Keratinocyte (primary cell): Measurements from ENCODE around the gene HEMK1. TPM values are rescaled to one million over a fixed set of nuclear protein-coding genes. Genes with fewer than 3 reads are reported as not detected.

ENCODE experiments used
- DNase-seq: peaks from one replicate; pipeline ENCODE4 v3.0.0-alpha.2; 2011; ENCODE audit warnings: low read depth, missing footprints, low spot score
- FAIRE-seq: peaks from 2 replicates; lab custom pipeline; 2011; peaks lifted over from hg19 to GRCh38; lab: Jason Lieb, UNC
- H2AFZ ChIP-seq: 2 replicates; pipeline ENCODE4 v1.6.0; 2012; ENCODE audit warnings: low read length, control low read depth, inconsistent platforms; ENCODE audit not compliant: control insufficient read depth
- H3K27ac ChIP-seq: 2 replicates; pipeline ENCODE4 v1.5.1; 2011; ENCODE audit warnings: low read length; ENCODE audit not compliant: control insufficient read depth, insufficient read depth
- H3K27me3 ChIP-seq: 3 replicates; pipeline ENCODE4 v1.6.0; 2011; ENCODE audit warnings: low read length; ENCODE audit not compliant: control insufficient read depth, insufficient read depth; ENCODE audit errors: extremely low read depth
- H3K36me3 ChIP-seq, 2 experiments: 2 replicates in 1 of 2; 3 replicates in 1 of 2; pipeline ENCODE4 v1.5.1; 2011; ENCODE audit warnings: low read length in 2 of 2, mild to moderate bottlenecking in 1 of 2; ENCODE audit not compliant: control insufficient read depth in 2 of 2, insufficient read depth in 2 of 2; ENCODE audit errors: extremely low read depth in 1 of 2
- H3K4me1 ChIP-seq: 3 replicates; pipeline ENCODE4 v1.5.1; 2011; ENCODE audit warnings: low read length; ENCODE audit not compliant: control insufficient read depth, insufficient read depth; ENCODE audit errors: extremely low read depth
- H3K4me2 ChIP-seq: 3 replicates; pipeline ENCODE4 v1.6.0; 2011; ENCODE audit warnings: low read depth, low read length; ENCODE audit not compliant: control insufficient read depth, insufficient read depth; ENCODE audit errors: extremely low read depth
- H3K4me3 ChIP-seq, 3 experiments: fragments of 200-600 bp in 1 of 3; sonication (generic) in 1 of 3; 2 replicates in 2 of 3; 3 replicates in 1 of 3; pipeline ENCODE4 v1.5.1; 2011 to 2016; ENCODE audit warnings: low read length in 3 of 3, mild to moderate bottlenecking in 3 of 3, control low read depth in 2 of 3, inconsistent platforms in 1 of 3, low read depth in 1 of 3, mixed read lengths in 1 of 3, mixed run types in 1 of 3, moderate library complexity in 1 of 3; ENCODE audit not compliant: control insufficient read depth in 2 of 3, insufficient read depth in 2 of 3; ENCODE audit errors: extremely low read depth in 1 of 3
- H3K79me2 ChIP-seq: 2 replicates; pipeline ENCODE4 v1.6.0; 2012; ENCODE audit warnings: low read length; ENCODE audit not compliant: control insufficient read depth, insufficient read depth
- H3K9ac ChIP-seq: 3 replicates; pipeline ENCODE4 v1.6.0; 2011; ENCODE audit warnings: low read length; ENCODE audit not compliant: control insufficient read depth, insufficient read depth; ENCODE audit errors: extremely low read depth
- H3K9me1 ChIP-seq: 3 replicates; pipeline ENCODE4 v1.6.0; 2011; ENCODE audit warnings: low read length; ENCODE audit not compliant: control insufficient read depth, insufficient read depth; ENCODE audit errors: extremely low read depth
- H3K9me3 ChIP-seq: 2 replicates; pipeline ENCODE4 v1.5.1; 2012; ENCODE audit warnings: low read depth, low read length; ENCODE audit not compliant: control insufficient read depth
- H4K20me1 ChIP-seq: 3 replicates; pipeline ENCODE4 v1.6.0; 2011; ENCODE audit warnings: low read length; ENCODE audit not compliant: control insufficient read depth, insufficient read depth; ENCODE audit errors: extremely low read depth
- EZH2 ChIP-seq: IDR thresholded peaks from one replicate; pipeline ENCODE4 v1.6.1; 2012; ENCODE audit warnings: inconsistent platforms, mild to moderate bottlenecking, low read length, moderate library complexity
- dilution Hi-C: fragments of 300-500 bp; cut with MboI; formaldehyde crosslinking; loops from one replicate; pipeline ENCODE4 v1.7.0; 2020; ENCODE audit warnings: low sequenced_read_pairs; ENCODE audit not compliant: extremely low pct_ligation_motif_present
- polyA plus RNA-seq, 5 experiments: library from polyadenylated mRNA; depleted of rRNA in 3 of 5; stranded (reverse) in 3 of 5; stranded (forward) in 1 of 5; unstranded in 1 of 5; fragments of >200 nt; gene quantifications; 1 replicate in 1 of 5; 2 replicates in 3 of 5; 3 replicates in 1 of 5; pipeline versions ENCODE4 v1.2.1 to v1.2.3, GENCODE V29; 2011 to 2012; ENCODE audit warnings: missing spikeins in 2 of 5, low read depth in 1 of 5, low replicate concordance in 1 of 5
- TF ChIP-seq, protein P1 (sequence below), 3 experiments: IDR thresholded peaks in 1 of 3; conservative IDR thresholded peaks in 1 of 3; optimal IDR thresholded peaks in 1 of 3; 2 replicates in 2 of 3; 3 replicates in 1 of 3; pipeline versions ENCODE3 to v1.5.1; 2011; ENCODE audit warnings: low read length in 3 of 3, mild to moderate bottlenecking in 3 of 3, moderate library complexity in 2 of 3, control low read depth in 1 of 3, inconsistent platforms in 1 of 3; ENCODE audit not compliant: insufficient read depth in 2 of 3; ENCODE audit errors: extremely low read depth in 1 of 3

The HEMK1 gene
- polyA plus RNA-seq, 1 donor (not counting 4 experiments of a cell fraction or from before 2014, with no cell fraction given): 13.0 TPM

DNA sequence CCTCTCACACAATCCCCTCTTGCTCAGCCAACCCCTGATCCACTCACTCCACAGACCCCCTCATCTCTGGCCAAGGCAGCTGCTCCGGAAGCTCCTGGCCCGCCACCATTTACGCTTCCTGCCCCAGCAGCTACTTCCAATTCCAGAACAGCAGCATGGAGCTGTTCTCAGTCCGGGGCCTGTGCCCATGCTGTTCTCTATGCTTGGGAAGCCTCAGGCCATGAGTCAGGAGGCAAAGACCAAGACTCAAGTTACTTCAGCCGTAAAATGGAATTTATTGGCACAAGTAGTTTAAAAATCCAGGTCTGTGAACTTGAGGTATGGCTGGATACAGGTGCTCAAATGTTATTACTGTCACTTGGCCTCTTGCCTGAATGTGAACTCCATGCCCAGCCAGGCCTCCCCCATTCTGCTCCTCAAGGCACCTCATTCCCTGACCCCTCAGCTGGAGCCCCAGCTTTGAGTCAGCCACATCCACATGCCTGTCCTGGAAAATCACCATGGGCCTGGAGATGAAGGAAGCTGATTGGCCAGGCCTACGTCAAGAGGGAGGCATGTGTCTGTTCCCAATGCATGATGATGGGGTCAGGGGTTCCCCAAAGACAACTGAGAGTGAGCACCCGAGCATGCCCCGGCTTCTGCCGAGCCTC lies 34.5 kb upstream of the HEMK1 start:
- Histone ChIP-seq H3K27ac (no peak overlapping the region), H3K9me1 (no peaks in the 10 kb centered on the region), H3K36me3 (no peaks in the 10 kb centered on the region), H2AFZ (no peak overlapping the region), H3K9me3 (no peaks in the 10 kb centered on the region), H3K4me3 (no peak overlapping the region), H4K20me1 (no peaks in the 10 kb centered on the region), H3K4me2 (no peak overlapping the region), H3K9ac (no peak overlapping the region), H3K79me2 (no peaks in the 10 kb centered on the region), H3K4me1 (peaks cover 7% of the 10 kb centered on the region), H3K27me3 (peaks cover 64% of the 10 kb centered on the region)
- FAIRE-seq: no peak
- no peak for DNase-seq
- dilution Hi-C loops: no loop called here
- no peak for TF ChIP-seq EZH2
- TF ChIP-seq, protein P1, sequence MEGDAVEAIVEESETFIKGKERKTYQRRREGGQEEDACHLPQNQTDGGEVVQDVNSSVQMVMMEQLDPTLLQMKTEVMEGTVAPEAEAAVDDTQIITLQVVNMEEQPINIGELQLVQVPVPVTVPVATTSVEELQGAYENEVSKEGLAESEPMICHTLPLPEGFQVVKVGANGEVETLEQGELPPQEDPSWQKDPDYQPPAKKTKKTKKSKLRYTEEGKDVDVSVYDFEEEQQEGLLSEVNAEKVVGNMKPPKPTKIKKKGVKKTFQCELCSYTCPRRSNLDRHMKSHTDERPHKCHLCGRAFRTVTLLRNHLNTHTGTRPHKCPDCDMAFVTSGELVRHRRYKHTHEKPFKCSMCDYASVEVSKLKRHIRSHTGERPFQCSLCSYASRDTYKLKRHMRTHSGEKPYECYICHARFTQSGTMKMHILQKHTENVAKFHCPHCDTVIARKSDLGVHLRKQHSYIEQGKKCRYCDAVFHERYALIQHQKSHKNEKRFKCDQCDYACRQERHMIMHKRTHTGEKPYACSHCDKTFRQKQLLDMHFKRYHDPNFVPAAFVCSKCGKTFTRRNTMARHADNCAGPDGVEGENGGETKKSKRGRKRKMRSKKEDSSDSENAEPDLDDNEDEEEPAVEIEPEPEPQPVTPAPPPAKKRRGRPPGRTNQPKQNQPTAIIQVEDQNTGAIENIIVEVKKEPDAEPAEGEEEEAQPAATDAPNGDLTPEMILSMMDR (optimal IDR thresholded peaks at IDR 0.05 in 1 of 3, IDR thresholded peaks at IDR 0.05 in 1 of 3, conservative IDR thresholded peaks at IDR 0.05 in 1 of 3; ENCODE audit: extremely low read depth in 1 of 3, insufficient read depth in 2 of 3, low read length in 3 of 3): no peak

DNA sequence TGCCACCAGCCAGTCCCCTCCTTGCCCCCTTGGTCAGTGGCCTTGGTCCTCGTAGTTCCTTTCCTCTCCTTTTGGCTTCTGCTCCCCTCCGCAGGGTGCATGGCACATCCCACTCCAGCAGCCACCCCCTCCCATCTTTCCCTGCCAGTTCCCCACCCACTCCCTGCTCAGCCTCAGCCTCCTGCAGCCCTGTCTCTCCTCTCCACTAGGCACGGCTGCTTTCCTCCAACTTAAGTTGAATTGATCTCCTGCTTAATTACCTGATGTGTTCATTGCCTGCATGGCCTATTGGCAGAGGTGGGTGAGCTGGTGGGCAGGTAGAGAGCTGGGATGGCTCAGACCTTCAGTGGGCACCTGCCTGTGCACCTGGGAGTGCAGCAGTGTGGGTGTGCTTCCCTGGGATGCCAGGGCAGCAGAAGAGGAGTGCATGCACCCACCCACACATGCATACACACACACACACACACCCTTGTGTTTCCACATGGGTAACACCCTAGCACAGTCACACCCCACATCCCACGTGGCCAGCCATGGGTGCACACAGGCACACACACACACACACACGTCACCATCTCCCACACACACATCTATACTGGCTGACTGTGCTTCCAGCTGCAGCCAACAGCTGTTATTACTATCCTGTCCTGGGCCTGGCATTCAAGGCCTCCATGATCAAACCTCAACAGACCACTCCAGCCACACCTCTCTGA lies 32.7 kb upstream of the HEMK1 start:
- no peaks in the 10 kb centered on the region for H3K79me2 ChIP-seq
- H2AFZ ChIP-seq: no peak overlapping the region
- no peaks in the 10 kb centered on the region for H3K36me3 ChIP-seq
- H3K4me3 ChIP-seq: no peak overlapping the region
- H3K9ac ChIP-seq: no peak overlapping the region
- peaks cover 12% of the 10 kb centered on the region for H3K4me1 ChIP-seq
- H3K9me1 ChIP-seq: no peaks in the 10 kb centered on the region
- no peaks in the 10 kb centered on the region for H4K20me1 ChIP-seq
- peaks cover 47% of the 10 kb centered on the region for H3K27me3 ChIP-seq
- no peaks in the 10 kb centered on the region for H3K9me3 ChIP-seq
- DNase-seq (no peak), FAIRE-seq (no peak)
- H3K27ac ChIP-seq: no peak overlapping the region
- TF ChIP-seq, protein P1 (optimal IDR thresholded peaks at IDR 0.05 in 1 of 3, IDR thresholded peaks at IDR 0.05 in 1 of 3, conservative IDR thresholded peaks at IDR 0.05 in 1 of 3; ENCODE audit: extremely low read depth in 1 of 3, insufficient read depth in 2 of 3, low read length in 3 of 3): no peak
- TF ChIP-seq EZH2: no peak
- no peak overlapping the region for H3K4me2 ChIP-seq
- dilution Hi-C loops: no loop called here
